Measurements from ENCODE around the gene PRDM16. TPM values are rescaled to one million over a fixed set of nuclear protein-coding genes. Genes with fewer than 3 reads are reported as not detected.

PRDM16 gene
- total and polyA plus RNA-seq, 2 of the 4 experiments (the other 2 are of a cell fraction) = 0.02 TPM; not detected in 1

DNA sequence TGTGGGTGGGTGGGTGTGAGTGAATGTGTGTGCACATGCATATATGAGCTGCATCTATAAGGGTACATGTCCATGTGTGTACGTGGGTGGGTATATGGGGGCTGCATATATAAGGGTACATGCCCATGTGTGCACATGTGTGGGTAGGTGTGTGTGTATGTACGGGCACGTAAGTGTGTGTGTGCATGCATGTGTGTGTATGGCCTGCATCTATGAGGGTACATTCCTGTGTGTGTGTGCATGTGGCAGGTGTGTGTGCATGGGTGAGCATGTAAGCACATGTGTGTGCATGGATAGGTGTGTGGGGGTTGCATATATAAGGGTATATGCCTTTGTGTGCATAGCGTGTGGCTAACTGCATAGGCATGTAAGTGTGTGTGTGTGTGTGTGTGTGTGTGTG is 204.4 kb downstream of the PRDM16 start:
- Histone ChIP-seq H2BK15ac (ENCODE audit: low read depth, low read length) (no peak overlapping the region), H3K14ac (replicated peaks; ENCODE audit: low read depth, low read length) (no peak overlapping the region), H3K79me1 (ENCODE audit: low read depth in 1 of 2, low read length in 2 of 2) (no peaks in the 10 kb centered on the region), H4K91ac (ENCODE audit: insufficient read depth, low read depth, low read length) (no peak overlapping the region), H3K9me1 (ENCODE audit: insufficient read depth, low read length) (no peaks in the 10 kb centered on the region), H2AK9ac (replicated peaks; ENCODE audit: low read depth, low read length, poor library complexity) (no peak overlapping the region), H3K9me3 (ENCODE audit: control insufficient read depth, insufficient read depth, low read length) (peaks cover 9% of the 10 kb centered on the region; the same call in 1 of the 2 replicates), H3K56ac (ENCODE audit: extremely low read depth, insufficient read depth, low read length) (no peak overlapping the region), H3K4me3 (ENCODE audit: insufficient read depth, low read depth, low read length) (no peak overlapping the region), H2BK5ac (ENCODE audit: low read depth, low read length, poor library complexity, severe bottlenecking) (no peak overlapping the region), H2AFZ (replicated peaks; ENCODE audit: low read length, poor library complexity) (no peak overlapping the region), H4K8ac (ENCODE audit: low read depth in 2 of 2, low read length in 2 of 2) (no peak overlapping the region), H3K18ac (ENCODE audit: low read depth, low read length) (no peak overlapping the region), H2BK20ac (ENCODE audit: low read depth, low read length) (no peak overlapping the region), H3K9ac (ENCODE audit: low read depth, low read length) (no peak overlapping the region), H2BK120ac (ENCODE audit: low read depth, low read length) (no peak overlapping the region), H3K27me3 (ENCODE audit: control insufficient read depth, insufficient read depth, low read length) (no peaks in the 10 kb centered on the region), H3K23ac (ENCODE audit: low read depth, low read length) (no peak overlapping the region), H3K4me1 (ENCODE audit: control insufficient read depth, insufficient read depth, low read length) (no peaks in the 10 kb centered on the region), H3K4ac (ENCODE audit: low read depth, low read length) (no peak overlapping the region), H4K5ac (ENCODE audit: low read depth, low read length) (no peak overlapping the region), H3K27ac (ENCODE audit: insufficient read depth, low read length) (no peak overlapping the region), H3K4me2 (ENCODE audit: low read depth, low read length) (no peak overlapping the region), H2AK5ac (ENCODE audit: low read depth, low read length) (no peak overlapping the region), H3K36me3 (ENCODE audit: control insufficient read depth, insufficient read depth, low read length) (no peaks in the 10 kb centered on the region), H4K20me1 (ENCODE audit: insufficient read depth, low read length) (no peaks in the 10 kb centered on the region)
- dilution Hi-C loops (cut with HindIII; ENCODE audit: low sequenced_read_pairs, unreplicated experiment) (no loop called here), intact Hi-C loops (cut with micrococcal nuclease) (no loop called here), in situ Hi-C loops (cut with MboI; ENCODE audit: low sequenced_read_pairs) (no loop called here)
- no peak for TF ChIP-seq CHD1 (IDR thresholded peaks at IDR 0.05; ENCODE audit: low read depth, low read length)
- no peak for TF ChIP-seq CEBPB (IDR thresholded peaks at IDR 0.05; ENCODE audit: low read depth, low read length)
- TF ChIP-seq FOS (IDR thresholded peaks at IDR 0.05; ENCODE audit: low read depth, low read length) = no peak
- TF ChIP-seq MAZ (IDR thresholded peaks at IDR 0.05; ENCODE audit: borderline replicate concordance, low read depth, low read length) = no peak
- no peak for TF ChIP-seq SMC3 (IDR thresholded peaks at IDR 0.05; ENCODE audit: low read depth, low read length)
- no peak for TF ChIP-seq RCOR1 (IDR thresholded peaks at IDR 0.05; ENCODE audit: insufficient replicate concordance, low read length)
- TF ChIP-seq MAFK (IDR thresholded peaks at IDR 0.05; ENCODE audit: low read depth, low read length) = no peak
- TF ChIP-seq, protein P1, sequence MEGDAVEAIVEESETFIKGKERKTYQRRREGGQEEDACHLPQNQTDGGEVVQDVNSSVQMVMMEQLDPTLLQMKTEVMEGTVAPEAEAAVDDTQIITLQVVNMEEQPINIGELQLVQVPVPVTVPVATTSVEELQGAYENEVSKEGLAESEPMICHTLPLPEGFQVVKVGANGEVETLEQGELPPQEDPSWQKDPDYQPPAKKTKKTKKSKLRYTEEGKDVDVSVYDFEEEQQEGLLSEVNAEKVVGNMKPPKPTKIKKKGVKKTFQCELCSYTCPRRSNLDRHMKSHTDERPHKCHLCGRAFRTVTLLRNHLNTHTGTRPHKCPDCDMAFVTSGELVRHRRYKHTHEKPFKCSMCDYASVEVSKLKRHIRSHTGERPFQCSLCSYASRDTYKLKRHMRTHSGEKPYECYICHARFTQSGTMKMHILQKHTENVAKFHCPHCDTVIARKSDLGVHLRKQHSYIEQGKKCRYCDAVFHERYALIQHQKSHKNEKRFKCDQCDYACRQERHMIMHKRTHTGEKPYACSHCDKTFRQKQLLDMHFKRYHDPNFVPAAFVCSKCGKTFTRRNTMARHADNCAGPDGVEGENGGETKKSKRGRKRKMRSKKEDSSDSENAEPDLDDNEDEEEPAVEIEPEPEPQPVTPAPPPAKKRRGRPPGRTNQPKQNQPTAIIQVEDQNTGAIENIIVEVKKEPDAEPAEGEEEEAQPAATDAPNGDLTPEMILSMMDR (conservative IDR thresholded peaks at IDR 0.05; ENCODE audit: low read depth, low read length) = no peak
- TF ChIP-seq, protein P2, sequence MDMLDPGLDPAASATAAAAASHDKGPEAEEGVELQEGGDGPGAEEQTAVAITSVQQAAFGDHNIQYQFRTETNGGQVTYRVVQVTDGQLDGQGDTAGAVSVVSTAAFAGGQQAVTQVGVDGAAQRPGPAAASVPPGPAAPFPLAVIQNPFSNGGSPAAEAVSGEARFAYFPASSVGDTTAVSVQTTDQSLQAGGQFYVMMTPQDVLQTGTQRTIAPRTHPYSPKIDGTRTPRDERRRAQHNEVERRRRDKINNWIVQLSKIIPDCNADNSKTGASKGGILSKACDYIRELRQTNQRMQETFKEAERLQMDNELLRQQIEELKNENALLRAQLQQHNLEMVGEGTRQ (IDR thresholded peaks at IDR 0.05; ENCODE audit: low read depth, low read length) = no peak
- TF ChIP-seq RFX5 (IDR thresholded peaks at IDR 0.05; ENCODE audit: low read depth, low read length) = no peak
- TF ChIP-seq MXI1 (IDR thresholded peaks at IDR 0.05; ENCODE audit: borderline replicate concordance, low read depth, low read length) = no peak
- TF ChIP-seq RAD21 (IDR thresholded peaks at IDR 0.05; ENCODE audit: low read length) = no peak
- no peak for TF ChIP-seq BHLHE40 (IDR thresholded peaks at IDR 0.05; ENCODE audit: low read depth, low read length)
- no peak for TF ChIP-seq NFE2L2 (IDR thresholded peaks at IDR 0.05; ENCODE audit: low read depth, low read length)
- TF ChIP-seq, protein P3, sequence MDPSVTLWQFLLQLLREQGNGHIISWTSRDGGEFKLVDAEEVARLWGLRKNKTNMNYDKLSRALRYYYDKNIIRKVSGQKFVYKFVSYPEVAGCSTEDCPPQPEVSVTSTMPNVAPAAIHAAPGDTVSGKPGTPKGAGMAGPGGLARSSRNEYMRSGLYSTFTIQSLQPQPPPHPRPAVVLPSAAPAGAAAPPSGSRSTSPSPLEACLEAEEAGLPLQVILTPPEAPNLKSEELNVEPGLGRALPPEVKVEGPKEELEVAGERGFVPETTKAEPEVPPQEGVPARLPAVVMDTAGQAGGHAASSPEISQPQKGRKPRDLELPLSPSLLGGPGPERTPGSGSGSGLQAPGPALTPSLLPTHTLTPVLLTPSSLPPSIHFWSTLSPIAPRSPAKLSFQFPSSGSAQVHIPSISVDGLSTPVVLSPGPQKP (IDR thresholded peaks at IDR 0.05; ENCODE audit: borderline replicate concordance, low read depth, low read length) = no peak
- no peak for TF ChIP-seq POLR2A (IDR thresholded peaks at IDR 0.05; ENCODE audit: low read depth, low read length)
- WGBS, 2 experiments (ENCODE audit: extremely low coverage in 2 of 2, insufficient read length in 1 of 2) = 87% methylated on average over 4 of the region's 4 CpGs; no CpG with 5 or more reads in 1 of the 2 experiments
- ATAC-seq (ENCODE audit: low read depth) (no peak), DNase-seq (no peak)
- ChIA-PET POLR2A (ENCODE audit: unreplicated experiment) (no interaction called here), CTCF (no interaction called here)
- BruUV-seq (replicated peaks) = no TSS peak
